Measurements from ENCODE around the gene CCDC184. TPM values are rescaled to one million over a fixed set of nuclear protein-coding genes. Genes with fewer than 3 reads are reported as not detected.
"Not testable (repeated sequence)": the region's sequence is repeated elsewhere in the genome, so short reads cannot be mapped to it uniquely, and the experiment has no call there.

Gene CCDC184
- under 1 TPM; 0.63 to 0.65 TPM for total RNA-seq

GRCh38 chr12:48183091-48183875, at the start of gene CCDC184:
Gene CCDC184, plus strand, starts transcription at chr12:48183644. Its CDS starts 479 bp downstream, at chr12:48184123.
- peaks cover 62% of the 10 kb centered on the region for H3K27me3 Mint-ChIP-seq
- POLR2A ChIA-PET, result interaction anchor here (0.6 to 2.5 kb wide), 4 partner anchors 9 to 476 kb away, joined by 3 to 25 read pairs (median 12); partner anchors contain the start of gene ASB8
- no peaks in the 10 kb centered on the region for H3K9me3 Mint-ChIP-seq
- CTCF ChIA-PET, result interaction anchor here (0.6 to 8.1 kb wide), 21 partner anchors 9 to 477 kb away, joined by 3 to 94 read pairs (median 4); partner anchors contain the start of genes ASB8, OR10AD1, RAPGEF3 and RPAP3
- peak within 1 kb of the TSS; percentile 86 for H3K4me3 Mint-ChIP-seq
- H3K27ac Mint-ChIP-seq, result peak within 1 kb of the TSS; percentile 30
- DNase-seq, result peak; percentile 80
- no peaks in the 10 kb centered on the region for H3K36me3 Mint-ChIP-seq (ENCODE audit: low read depth)
- H3K4me1 Mint-ChIP-seq, result peaks cover 28% of the 10 kb centered on the region

GRCh38 chr12:48135027-48135426, 48.4 kb upstream of the CCDC184 start:
- no peak overlapping the region for H3K4me3 Mint-ChIP-seq
- no peak overlapping the region for H3K27ac Mint-ChIP-seq
- ChIA-PET POLR2A (no interaction called here), CTCF (no interaction called here)
- H3K27me3 Mint-ChIP-seq, result no peaks in the 10 kb centered on the region
- no peak for DNase-seq
- no peaks in the 10 kb centered on the region for H3K9me3 Mint-ChIP-seq
- H3K4me1 Mint-ChIP-seq, result no peaks in the 10 kb centered on the region
- H3K36me3 Mint-ChIP-seq (ENCODE audit: low read depth), result peaks cover 15% of the 10 kb centered on the region

GRCh38 chr12:48142818-48143674, 40.4 kb upstream of the CCDC184 start:
- H3K4me3 Mint-ChIP-seq, result no peak overlapping the region
- CTCF ChIA-PET, result interaction anchor here (0.6 to 2.1 kb wide), 2 partner anchors 14 to 570 kb away, joined by 3 to 6 read pairs; partner anchors contain the start of gene ASB8
- no peak for DNase-seq
- H3K27me3 Mint-ChIP-seq, result no peaks in the 10 kb centered on the region
- H3K4me1 Mint-ChIP-seq, result no peaks in the 10 kb centered on the region
- peaks cover 29% of the 10 kb centered on the region for H3K36me3 Mint-ChIP-seq (ENCODE audit: low read depth)
- no peaks in the 10 kb centered on the region for H3K9me3 Mint-ChIP-seq
- POLR2A ChIA-PET, result interaction anchor here (0.8 to 2.3 kb wide), 2 partner anchors 14 to 47 kb away, joined by 3 to 8 read pairs; partner anchors contain the start of gene ASB8
- H3K27ac Mint-ChIP-seq, result no peak overlapping the region

DNA sequence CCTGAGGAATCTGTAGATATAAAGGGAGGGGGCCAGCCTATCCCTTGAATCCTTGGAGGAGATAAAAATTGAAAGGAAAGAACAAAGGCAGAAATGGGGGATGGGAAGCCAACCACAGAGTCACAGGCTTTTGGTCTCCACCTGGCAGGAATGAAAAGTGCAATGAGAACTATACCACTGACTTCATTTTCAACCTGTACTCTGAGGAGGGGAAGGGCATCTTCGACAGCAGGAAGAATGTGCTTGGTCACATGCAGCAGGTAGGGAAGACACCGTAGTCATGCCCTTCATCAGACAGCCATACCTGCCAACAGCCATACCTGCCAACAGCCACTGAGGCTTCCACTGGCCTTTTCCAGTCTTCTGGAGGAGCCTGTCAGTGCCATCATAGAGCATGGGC, 39.5 kb upstream of the CCDC184 start:
- Mint-ChIP-seq H3K4me3 (no peak overlapping the region), H3K27me3 (no peaks in the 10 kb centered on the region), H3K36me3 (ENCODE audit: low read depth) (peaks cover 33% of the 10 kb centered on the region), H3K4me1 (no peaks in the 10 kb centered on the region), H3K9me3 (no peaks in the 10 kb centered on the region), H3K27ac (no peak overlapping the region)
- CTCF ChIA-PET, result no interaction called here
- no peak for DNase-seq
- POLR2A ChIA-PET, result interaction anchor here (2.3 kb wide), 1 partner anchor 14 kb away, joined by 8 read pairs; the partner anchor contains the start of gene ASB8

GRCh38 chr12:48145981-48146380, 37.5 kb upstream of the CCDC184 start:
- no peak overlapping the region for H3K4me3 Mint-ChIP-seq
- peaks cover 51% of the 10 kb centered on the region for H3K36me3 Mint-ChIP-seq (ENCODE audit: low read depth)

GRCh38 chr12:48151103-48151771, 32.2 kb upstream of the CCDC184 start:
- Mint-ChIP-seq H3K4me3 (no peak overlapping the region), H3K4me1 (peaks cover 35% of the 10 kb centered on the region), H3K9me3 (no peaks in the 10 kb centered on the region), H3K27ac (no peak overlapping the region), H3K27me3 (no peaks in the 10 kb centered on the region), H3K36me3 (ENCODE audit: low read depth) (peaks cover 52% of the 10 kb centered on the region)
- CTCF ChIA-PET, result interaction anchor here (0.6 kb wide), 1 partner anchor 380 kb away, joined by 3 read pairs; no protein-coding TSS in a partner anchor
- no peak for DNase-seq
- POLR2A ChIA-PET, result interaction anchor here (0.7 to 1.6 kb wide), 3 partner anchors 45 to 48 kb away, joined by 3 to 7 read pairs (median 5); partner anchors contain the start of gene SENP1

More at GRCh38 chr12:48145981-48146380, 37.5 kb upstream of the CCDC184 start:
- Mint-ChIP-seq H3K27ac (no peak overlapping the region), H3K9me3 (no peaks in the 10 kb centered on the region), H3K4me1 (peaks cover 5% of the 10 kb centered on the region), H3K27me3 (no peaks in the 10 kb centered on the region)
- DNase-seq, result no peak
- ChIA-PET POLR2A (interaction anchor here (1.2 kb wide), 2 partner anchors 11 to 27 kb away, joined by 3 to 5 read pairs; partner anchors contain the start of genes ASB8 and PFKM), CTCF (interaction anchor here (1.0 to 2.5 kb wide), 4 partner anchors 10 to 37 kb away, joined by 3 to 5 read pairs (median 3); partner anchors contain the start of gene ASB8)

DNA sequence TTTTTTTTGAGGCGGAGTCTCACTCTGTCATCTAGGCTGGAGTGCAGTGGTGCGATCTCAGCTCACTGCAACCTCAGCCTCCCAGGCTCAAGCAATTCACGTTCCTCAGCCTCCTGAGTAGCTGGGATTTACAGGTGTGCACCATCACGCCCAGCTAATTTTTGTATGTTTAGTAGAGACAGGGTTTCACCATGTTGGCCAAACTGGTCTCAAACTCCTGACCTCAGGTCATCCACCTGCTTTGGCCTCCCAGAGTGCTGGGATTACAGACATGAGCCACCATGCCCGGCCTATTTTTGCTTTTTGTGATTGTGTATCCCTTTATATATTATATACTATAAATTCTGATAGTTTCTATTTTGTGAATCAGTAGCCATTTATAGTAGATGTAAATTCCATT, 27.7 kb upstream of the CCDC184 start:
- DNase-seq, H3K27ac Mint-ChIP-seq, H3K9me3 Mint-ChIP-seq, H3K27me3 Mint-ChIP-seq: not testable (repeated sequence)
- CTCF ChIA-PET, result interaction anchor here (0.6 to 3.9 kb wide), 3 partner anchors 10 to 456 kb away, joined by 3 to 21 read pairs (median 3); no protein-coding TSS in a partner anchor
- Mint-ChIP-seq H3K36me3 (ENCODE audit: low read depth) (peaks cover 29% of the 10 kb centered on the region), H3K4me1 (peaks cover 50% of the 10 kb centered on the region), H3K4me3 (peak overlapping the region; percentile 96)
- POLR2A ChIA-PET, result interaction anchor here (2.9 kb wide), 1 partner anchor 43 kb away, joined by 35 read pairs; no protein-coding TSS in a partner anchor

DNA sequence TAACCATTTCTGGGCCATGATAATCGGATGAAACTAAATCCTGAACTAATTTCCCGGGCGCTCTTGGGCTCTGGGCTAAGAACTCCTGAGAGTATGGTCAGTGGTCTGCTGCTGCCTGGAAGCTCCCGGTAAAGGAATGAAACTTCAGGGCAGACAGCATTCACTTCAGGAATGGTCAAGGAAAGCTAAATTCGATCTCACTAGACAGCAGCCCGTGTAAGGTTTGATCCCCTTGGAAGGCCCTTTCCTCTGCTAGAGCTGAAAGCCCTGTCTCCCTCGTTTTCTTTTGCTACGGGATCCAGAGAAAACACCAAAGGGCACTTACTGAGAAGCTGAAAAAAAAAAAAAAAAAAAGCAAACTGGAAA, 26.8 kb upstream of the CCDC184 start:
- no peaks in the 10 kb centered on the region for H3K9me3 Mint-ChIP-seq
- H3K4me3 Mint-ChIP-seq, result peak overlapping the region; percentile 96
- H3K4me1 Mint-ChIP-seq, result peaks cover 44% of the 10 kb centered on the region
- ChIA-PET POLR2A (interaction anchor here (0.7 to 3.4 kb wide), 7 partner anchors 8 to 323 kb away, joined by 3 to 54 read pairs (median 8); partner anchors contain the start of genes CCDC184 and SENP1), CTCF (interaction anchor here (0.6 to 3.9 kb wide), 15 partner anchors 9 to 456 kb away, joined by 3 to 21 read pairs (median 4); partner anchors contain the start of genes CCDC184 and TMEM106C)
- H3K36me3 Mint-ChIP-seq (ENCODE audit: low read depth), result peaks cover 25% of the 10 kb centered on the region
- H3K27me3 Mint-ChIP-seq, result no peaks in the 10 kb centered on the region
- DNase-seq, result no peak
- peak overlapping the region; percentile 94 for H3K27ac Mint-ChIP-seq

GRCh38 chr12:48157018-48157888, 26.2 kb upstream of the CCDC184 start, which contains the start of gene ASB8:
Gene ASB8, minus strand, starts transcription at chr12:48157515. Its CDS starts 4,019 bp downstream, at chr12:48153496.
- ChIA-PET POLR2A (interaction anchor here (0.6 to 3.4 kb wide), 24 partner anchors 9 to 380 kb away, joined by 3 to 54 read pairs (median 3); partner anchors contain the start of genes CCDC184, HDAC7, PFKM and SENP1), CTCF (interaction anchor here (0.7 to 3.9 kb wide), 24 partner anchors 9 to 461 kb away, joined by 3 to 21 read pairs (median 4); partner anchors contain the start of genes CCDC184, SENP1 and TMEM106C)
- peak; percentile 100 for DNase-seq
- Mint-ChIP-seq H3K27me3 (no peaks in the 10 kb centered on the region), H3K4me1 (peaks cover 37% of the 10 kb centered on the region), H3K4me3 (peak within 1 kb of the TSS; percentile 96), H3K27ac (peak within 1 kb of the TSS; percentile 94), H3K9me3 (no peaks in the 10 kb centered on the region), H3K36me3 (ENCODE audit: low read depth) (peaks cover 18% of the 10 kb centered on the region)

- peaks cover 32% of the 10 kb centered on the region for H3K4me1 Mint-ChIP-seq
- peaks cover 13% of the 10 kb centered on the region for H3K36me3 Mint-ChIP-seq (ENCODE audit: low read depth)
- ChIA-PET POLR2A (interaction anchor here (0.6 to 3.4 kb wide), 24 partner anchors 9 to 381 kb away, joined by 3 to 54 read pairs (median 3); partner anchors contain the start of genes CCDC184, HDAC7, PFKM and SENP1), CTCF (interaction anchor here (0.7 to 3.9 kb wide), 20 partner anchors 8 to 460 kb away, joined by 3 to 21 read pairs (median 5); partner anchors contain the start of genes CCDC184, SENP1 and TMEM106C)
- DNase-seq, result peak; percentile 24
- H3K4me3 Mint-ChIP-seq, result peak overlapping the region; percentile 96
- H3K27ac Mint-ChIP-seq, result peak overlapping the region; percentile 94
- H3K9me3 Mint-ChIP-seq, result no peaks in the 10 kb centered on the region
- H3K27me3 Mint-ChIP-seq, result no peaks in the 10 kb centered on the region
These were observed 25.5 kb upstream of the CCDC184 start for GRCh38 chr12:48157889-48158370.
